ENCODE measurements around the gene KCNN1.

DNA sequence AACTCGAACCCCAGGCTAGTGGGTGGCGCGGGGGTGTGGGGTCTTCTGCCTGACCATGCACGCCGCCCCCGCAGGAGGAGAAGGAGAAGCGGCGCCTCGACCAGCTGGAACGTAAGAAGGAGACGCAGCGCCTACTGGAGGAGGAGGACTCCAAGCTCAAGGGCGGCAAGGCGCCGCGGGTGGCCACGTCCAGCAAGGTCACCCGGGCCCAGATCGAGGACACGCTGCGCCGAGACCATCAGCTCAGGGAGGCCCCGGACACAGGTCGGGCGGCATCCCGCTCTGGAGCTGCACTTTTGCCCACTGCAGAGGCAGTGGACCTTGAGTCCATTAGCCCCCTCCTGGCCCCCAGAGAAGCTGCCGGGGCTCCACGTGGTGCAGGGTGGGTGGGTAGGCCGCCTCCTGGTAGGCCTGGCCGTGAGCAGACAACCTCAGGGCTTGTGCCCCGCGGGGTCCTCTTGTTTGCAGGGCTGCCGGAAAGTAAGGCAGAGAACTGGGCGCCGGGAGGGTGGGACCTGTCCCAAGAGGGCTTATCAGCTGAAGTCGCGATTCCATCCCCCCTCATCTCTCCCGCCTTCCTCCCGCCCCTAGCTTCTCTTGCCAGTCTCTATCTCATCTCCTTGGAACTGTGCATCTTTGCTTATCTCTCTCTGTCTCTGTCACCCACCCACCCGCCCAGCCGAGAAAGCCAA is 24.2 kb upstream of the KCNN1 start:
- TF ChIP-seq, protein P1, sequence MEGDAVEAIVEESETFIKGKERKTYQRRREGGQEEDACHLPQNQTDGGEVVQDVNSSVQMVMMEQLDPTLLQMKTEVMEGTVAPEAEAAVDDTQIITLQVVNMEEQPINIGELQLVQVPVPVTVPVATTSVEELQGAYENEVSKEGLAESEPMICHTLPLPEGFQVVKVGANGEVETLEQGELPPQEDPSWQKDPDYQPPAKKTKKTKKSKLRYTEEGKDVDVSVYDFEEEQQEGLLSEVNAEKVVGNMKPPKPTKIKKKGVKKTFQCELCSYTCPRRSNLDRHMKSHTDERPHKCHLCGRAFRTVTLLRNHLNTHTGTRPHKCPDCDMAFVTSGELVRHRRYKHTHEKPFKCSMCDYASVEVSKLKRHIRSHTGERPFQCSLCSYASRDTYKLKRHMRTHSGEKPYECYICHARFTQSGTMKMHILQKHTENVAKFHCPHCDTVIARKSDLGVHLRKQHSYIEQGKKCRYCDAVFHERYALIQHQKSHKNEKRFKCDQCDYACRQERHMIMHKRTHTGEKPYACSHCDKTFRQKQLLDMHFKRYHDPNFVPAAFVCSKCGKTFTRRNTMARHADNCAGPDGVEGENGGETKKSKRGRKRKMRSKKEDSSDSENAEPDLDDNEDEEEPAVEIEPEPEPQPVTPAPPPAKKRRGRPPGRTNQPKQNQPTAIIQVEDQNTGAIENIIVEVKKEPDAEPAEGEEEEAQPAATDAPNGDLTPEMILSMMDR (IDR thresholded peaks at IDR 0.05 in 2 of 3, conservative IDR thresholded peaks at IDR 0.05 in 1 of 3; ENCODE audit: borderline replicate concordance in 1 of 3, insufficient read depth in 1 of 3, low read depth in 2 of 3, low read length in 2 of 3) = no peak
- TF ChIP-seq POLR2A (IDR thresholded peaks at IDR 0.05; ENCODE audit: borderline replicate concordance, extremely low read depth, insufficient read depth, insufficient read length) (no peak), EZH2phosphoT487 (IDR thresholded peaks at IDR 0.05; ENCODE audit: borderline replicate concordance) (no peak)
- TF ChIP-seq, protein P2, sequence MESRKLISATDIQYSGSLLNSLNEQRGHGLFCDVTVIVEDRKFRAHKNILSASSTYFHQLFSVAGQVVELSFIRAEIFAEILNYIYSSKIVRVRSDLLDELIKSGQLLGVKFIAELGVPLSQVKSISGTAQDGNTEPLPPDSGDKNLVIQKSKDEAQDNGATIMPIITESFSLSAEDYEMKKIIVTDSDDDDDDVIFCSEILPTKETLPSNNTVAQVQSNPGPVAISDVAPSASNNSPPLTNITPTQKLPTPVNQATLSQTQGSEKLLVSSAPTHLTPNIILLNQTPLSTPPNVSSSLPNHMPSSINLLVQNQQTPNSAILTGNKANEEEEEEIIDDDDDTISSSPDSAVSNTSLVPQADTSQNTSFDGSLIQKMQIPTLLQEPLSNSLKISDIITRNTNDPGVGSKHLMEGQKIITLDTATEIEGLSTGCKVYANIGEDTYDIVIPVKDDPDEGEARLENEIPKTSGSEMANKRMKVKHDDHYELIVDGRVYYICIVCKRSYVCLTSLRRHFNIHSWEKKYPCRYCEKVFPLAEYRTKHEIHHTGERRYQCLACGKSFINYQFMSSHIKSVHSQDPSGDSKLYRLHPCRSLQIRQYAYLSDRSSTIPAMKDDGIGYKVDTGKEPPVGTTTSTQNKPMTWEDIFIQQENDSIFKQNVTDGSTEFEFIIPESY (IDR thresholded peaks at IDR 0.05; ENCODE audit: extremely low read depth, insufficient replicate concordance, low read length) = no peak

Data from HCT116 (cell line).